ENCODE results near the gene ANGPTL7.
A peak's percentile ranks its signal among the peaks of the same experiment; 100 is the strongest.

ANGPTL7 gene

GRCh38 chr1:11197359-11197758 lies 8.2 kb downstream of the ANGPTL7 start:
- Histone ChIP-seq H3K4me2 (no peak overlapping the region), H3K9me3 (no peaks in the 10 kb centered on the region), H3K36me3 (peaks cover 97% of the 10 kb centered on the region), H3K27me3 (no peaks in the 10 kb centered on the region), H3K9ac (no peak overlapping the region), H3K4me1 (peaks cover 5% of the 10 kb centered on the region; the same call in 1 of the 2 replicates), H3K27ac (no peak overlapping the region), H3K4me3 (no peak overlapping the region), H4K20me1 (peaks cover 37% of the 10 kb centered on the region)
- 0 out of 2 replicates have a peak, but pooled peaks have one; percentile 20 for TF ChIP-seq Cebpa-rat (IDR thresholded peaks at IDR 0.05)

- Histone ChIP-seq H3K27me3 (no peaks in the 10 kb centered on the region), H3K9me3 (no peaks in the 10 kb centered on the region), H3K4me2 (no peak overlapping the region), H3K4me3 (no peak overlapping the region), H4K20me1 (peaks cover 33% of the 10 kb centered on the region), H3K27ac (no peak overlapping the region), H3K4me1 (peaks cover 5% of the 10 kb centered on the region; the same call in 1 of the 2 replicates), H3K36me3 (peaks cover 97% of the 10 kb centered on the region), H3K9ac (no peak overlapping the region)
- TF ChIP-seq Cebpa-rat (IDR thresholded peaks at IDR 0.05) = no peak
Observed at GRCh38 chr1:11198257-11198656, 9.1 kb downstream of the ANGPTL7 start.

GRCh38 chr1:11198851-11199594 lies 9.9 kb downstream of the ANGPTL7 start:
- Histone ChIP-seq H3K27me3 (no peaks in the 10 kb centered on the region), H3K4me2 (no peak overlapping the region), H3K27ac (no peak overlapping the region), H3K36me3 (peaks cover 97% of the 10 kb centered on the region), H3K4me1 (peaks cover 5% of the 10 kb centered on the region; the same call in 1 of the 2 replicates), H3K4me3 (no peak overlapping the region), H3K9ac (no peak overlapping the region), H3K9me3 (no peaks in the 10 kb centered on the region), H4K20me1 (peaks cover 25% of the 10 kb centered on the region)
- no peak for TF ChIP-seq Cebpa-rat (IDR thresholded peaks at IDR 0.05)

GRCh38 chr1:11204396-11205190 lies 15.4 kb downstream of the ANGPTL7 start:
- TF ChIP-seq Cebpa-rat (IDR thresholded peaks at IDR 0.05) = no peak
- Histone ChIP-seq H3K9ac (no peak overlapping the region), H3K27ac (no peak overlapping the region), H3K9me3 (no peaks in the 10 kb centered on the region), H3K4me1 (peaks cover 5% of the 10 kb centered on the region; the same call in 1 of the 2 replicates), H4K20me1 (no peaks in the 10 kb centered on the region), H3K4me3 (no peak overlapping the region), H3K4me2 (no peak overlapping the region), H3K36me3 (peaks cover 97% of the 10 kb centered on the region), H3K27me3 (no peaks in the 10 kb centered on the region)

- H3K36me3 ChIP-seq = peaks cover 100% of the 10 kb centered on the region
- no peak overlapping the region for H3K4me3 ChIP-seq
Observed at GRCh38 chr1:11207898-11208611, 18.9 kb downstream of the ANGPTL7 start.

GRCh38 chr1:11211461-11211860 lies 22.3 kb downstream of the ANGPTL7 start:
- H3K4me3 ChIP-seq = no peak overlapping the region
- H3K27ac ChIP-seq = no peak overlapping the region
- peaks cover 100% of the 10 kb centered on the region for H3K36me3 ChIP-seq
- no peak overlapping the region for H3K4me2 ChIP-seq
- no peaks in the 10 kb centered on the region; the same call in 1 of the 2 replicates for H3K4me1 ChIP-seq
- no peak overlapping the region for H3K9ac ChIP-seq
- no peak for TF ChIP-seq Cebpa-rat (IDR thresholded peaks at IDR 0.05)
- H4K20me1 ChIP-seq = no peaks in the 10 kb centered on the region
- no peaks in the 10 kb centered on the region for H3K27me3 ChIP-seq
- H3K9me3 ChIP-seq = no peaks in the 10 kb centered on the region

More at GRCh38 chr1:11207898-11208611, 18.9 kb downstream of the ANGPTL7 start:
- Histone ChIP-seq H3K27me3 (no peaks in the 10 kb centered on the region), H3K4me1 (no peaks in the 10 kb centered on the region), H3K9me3 (no peaks in the 10 kb centered on the region), H4K20me1 (no peaks in the 10 kb centered on the region), H3K4me2 (no peak overlapping the region), H3K27ac (no peak overlapping the region), H3K9ac (no peak overlapping the region)
- no peak for TF ChIP-seq Cebpa-rat (IDR thresholded peaks at IDR 0.05)

- H3K9me3 ChIP-seq = no peaks in the 10 kb centered on the region
- no peaks in the 10 kb centered on the region for H3K27me3 ChIP-seq
- H3K4me3 ChIP-seq = no peak overlapping the region
- H3K9ac ChIP-seq = no peak overlapping the region
- H3K4me1 ChIP-seq = no peaks in the 10 kb centered on the region; the same call in 1 of the 2 replicates
- TF ChIP-seq Cebpa-rat (IDR thresholded peaks at IDR 0.05) = no peak
- H3K4me2 ChIP-seq = no peak overlapping the region
- peaks cover 98% of the 10 kb centered on the region for H3K36me3 ChIP-seq
- no peak overlapping the region for H3K27ac ChIP-seq
- H4K20me1 ChIP-seq = no peaks in the 10 kb centered on the region
Observed at GRCh38 chr1:11211925-11212587, 22.9 kb downstream of the ANGPTL7 start.

- Histone ChIP-seq H3K27ac (no peak overlapping the region), H3K9ac (no peak overlapping the region), H3K27me3 (no peaks in the 10 kb centered on the region), H3K4me1 (no peaks in the 10 kb centered on the region; the same call in 1 of the 2 replicates), H3K4me2 (no peak overlapping the region), H3K4me3 (no peak overlapping the region), H3K9me3 (no peaks in the 10 kb centered on the region), H3K36me3 (peaks cover 96% of the 10 kb centered on the region), H4K20me1 (no peaks in the 10 kb centered on the region)
- TF ChIP-seq Cebpa-rat (IDR thresholded peaks at IDR 0.05) = no peak
Observed at GRCh38 chr1:11214698-11215380, 25.7 kb downstream of the ANGPTL7 start.
